ENCODE measurements around the gene ZNF436. TPM values are rescaled to one million over a fixed set of nuclear protein-coding genes. Genes with fewer than 3 reads are reported as not detected.

Gene ZNF436
- total and polyA plus RNA-seq, 2 of the 13 experiments (the other 11 are each of a cell fraction or from before 2014, with no cell fraction given) = 4.3 to 9.9 TPM

DNA sequence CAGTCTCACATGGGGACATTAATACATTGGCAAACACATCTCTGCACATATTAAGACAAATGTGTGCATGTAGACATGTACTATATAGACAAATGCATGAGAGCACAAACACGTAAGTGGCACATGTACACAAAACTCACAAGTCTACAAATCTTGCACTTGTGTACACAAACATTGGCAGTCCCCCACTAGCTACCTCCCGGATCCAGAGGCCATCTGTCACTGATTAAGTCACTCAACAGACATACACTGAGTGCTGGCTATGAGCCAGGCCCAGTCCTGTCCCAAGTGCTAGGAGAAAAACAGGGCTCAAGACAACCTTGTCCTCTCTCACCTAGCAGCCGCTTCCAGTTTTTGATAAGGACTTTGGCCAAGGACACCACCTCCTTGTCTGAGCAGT is 47.9 kb upstream of the ZNF436 start (continued):
- TF ChIP-seq, protein P1, sequence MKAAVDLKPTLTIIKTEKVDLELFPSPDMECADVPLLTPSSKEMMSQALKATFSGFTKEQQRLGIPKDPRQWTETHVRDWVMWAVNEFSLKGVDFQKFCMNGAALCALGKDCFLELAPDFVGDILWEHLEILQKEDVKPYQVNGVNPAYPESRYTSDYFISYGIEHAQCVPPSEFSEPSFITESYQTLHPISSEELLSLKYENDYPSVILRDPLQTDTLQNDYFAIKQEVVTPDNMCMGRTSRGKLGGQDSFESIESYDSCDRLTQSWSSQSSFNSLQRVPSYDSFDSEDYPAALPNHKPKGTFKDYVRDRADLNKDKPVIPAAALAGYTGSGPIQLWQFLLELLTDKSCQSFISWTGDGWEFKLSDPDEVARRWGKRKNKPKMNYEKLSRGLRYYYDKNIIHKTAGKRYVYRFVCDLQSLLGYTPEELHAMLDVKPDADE (CRISPR knock-in tag; IDR thresholded peaks at IDR 0.05) = no peak
- TF ChIP-seq CREB1 (IDR thresholded peaks at IDR 0.05) = no peak
- 0 out of 2 replicates have a peak, but pooled peaks have one; percentile 22 for TF ChIP-seq CREB1 (CRISPR knock-in tag; IDR thresholded peaks at IDR 0.05)
- TF ChIP-seq, protein P2, sequence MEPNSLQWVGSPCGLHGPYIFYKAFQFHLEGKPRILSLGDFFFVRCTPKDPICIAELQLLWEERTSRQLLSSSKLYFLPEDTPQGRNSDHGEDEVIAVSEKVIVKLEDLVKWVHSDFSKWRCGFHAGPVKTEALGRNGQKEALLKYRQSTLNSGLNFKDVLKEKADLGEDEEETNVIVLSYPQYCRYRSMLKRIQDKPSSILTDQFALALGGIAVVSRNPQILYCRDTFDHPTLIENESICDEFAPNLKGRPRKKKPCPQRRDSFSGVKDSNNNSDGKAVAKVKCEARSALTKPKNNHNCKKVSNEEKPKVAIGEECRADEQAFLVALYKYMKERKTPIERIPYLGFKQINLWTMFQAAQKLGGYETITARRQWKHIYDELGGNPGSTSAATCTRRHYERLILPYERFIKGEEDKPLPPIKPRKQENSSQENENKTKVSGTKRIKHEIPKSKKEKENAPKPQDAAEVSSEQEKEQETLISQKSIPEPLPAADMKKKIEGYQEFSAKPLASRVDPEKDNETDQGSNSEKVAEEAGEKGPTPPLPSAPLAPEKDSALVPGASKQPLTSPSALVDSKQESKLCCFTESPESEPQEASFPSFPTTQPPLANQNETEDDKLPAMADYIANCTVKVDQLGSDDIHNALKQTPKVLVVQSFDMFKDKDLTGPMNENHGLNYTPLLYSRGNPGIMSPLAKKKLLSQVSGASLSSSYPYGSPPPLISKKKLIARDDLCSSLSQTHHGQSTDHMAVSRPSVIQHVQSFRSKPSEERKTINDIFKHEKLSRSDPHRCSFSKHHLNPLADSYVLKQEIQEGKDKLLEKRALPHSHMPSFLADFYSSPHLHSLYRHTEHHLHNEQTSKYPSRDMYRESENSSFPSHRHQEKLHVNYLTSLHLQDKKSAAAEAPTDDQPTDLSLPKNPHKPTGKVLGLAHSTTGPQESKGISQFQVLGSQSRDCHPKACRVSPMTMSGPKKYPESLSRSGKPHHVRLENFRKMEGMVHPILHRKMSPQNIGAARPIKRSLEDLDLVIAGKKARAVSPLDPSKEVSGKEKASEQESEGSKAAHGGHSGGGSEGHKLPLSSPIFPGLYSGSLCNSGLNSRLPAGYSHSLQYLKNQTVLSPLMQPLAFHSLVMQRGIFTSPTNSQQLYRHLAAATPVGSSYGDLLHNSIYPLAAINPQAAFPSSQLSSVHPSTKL (CRISPR knock-in tag; IDR thresholded peaks at IDR 0.05) = 0 out of 2 replicates have a peak, but pooled peaks have one; percentile 7
- TF ChIP-seq TEAD3 (CRISPR knock-in tag; optimal IDR thresholded peaks at IDR 0.05; ENCODE audit: borderline replicate concordance) = peak; percentile 6
- TF ChIP-seq, protein P3, sequence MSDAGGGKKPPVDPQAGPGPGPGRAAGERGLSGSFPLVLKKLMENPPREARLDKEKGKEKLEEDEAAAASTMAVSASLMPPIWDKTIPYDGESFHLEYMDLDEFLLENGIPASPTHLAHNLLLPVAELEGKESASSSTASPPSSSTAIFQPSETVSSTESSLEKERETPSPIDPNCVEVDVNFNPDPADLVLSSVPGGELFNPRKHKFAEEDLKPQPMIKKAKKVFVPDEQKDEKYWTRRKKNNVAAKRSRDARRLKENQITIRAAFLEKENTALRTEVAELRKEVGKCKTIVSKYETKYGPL (CRISPR knock-in tag; IDR thresholded peaks at IDR 0.05) = no peak
- no peak for TF ChIP-seq AHR (CRISPR knock-in tag; IDR thresholded peaks at IDR 0.05)
- no peak for TF ChIP-seq TCF7L2 (IDR thresholded peaks at IDR 0.05; ENCODE audit: low read depth, low read length)
- TF ChIP-seq ZFP90 (CRISPR knock-in tag; IDR thresholded peaks at IDR 0.05; ENCODE audit: borderline replicate concordance) = no peak
- TF ChIP-seq ZNF101 (CRISPR knock-in tag; IDR thresholded peaks at IDR 0.05; ENCODE audit: borderline replicate concordance, low read depth) = no peak
- 0 out of 2 replicates have a peak, but pooled peaks have one; percentile 20 for TF ChIP-seq ZSCAN31 (CRISPR knock-in tag; IDR thresholded peaks at IDR 0.05; ENCODE audit: low read depth)
- TF ChIP-seq, protein P4, sequence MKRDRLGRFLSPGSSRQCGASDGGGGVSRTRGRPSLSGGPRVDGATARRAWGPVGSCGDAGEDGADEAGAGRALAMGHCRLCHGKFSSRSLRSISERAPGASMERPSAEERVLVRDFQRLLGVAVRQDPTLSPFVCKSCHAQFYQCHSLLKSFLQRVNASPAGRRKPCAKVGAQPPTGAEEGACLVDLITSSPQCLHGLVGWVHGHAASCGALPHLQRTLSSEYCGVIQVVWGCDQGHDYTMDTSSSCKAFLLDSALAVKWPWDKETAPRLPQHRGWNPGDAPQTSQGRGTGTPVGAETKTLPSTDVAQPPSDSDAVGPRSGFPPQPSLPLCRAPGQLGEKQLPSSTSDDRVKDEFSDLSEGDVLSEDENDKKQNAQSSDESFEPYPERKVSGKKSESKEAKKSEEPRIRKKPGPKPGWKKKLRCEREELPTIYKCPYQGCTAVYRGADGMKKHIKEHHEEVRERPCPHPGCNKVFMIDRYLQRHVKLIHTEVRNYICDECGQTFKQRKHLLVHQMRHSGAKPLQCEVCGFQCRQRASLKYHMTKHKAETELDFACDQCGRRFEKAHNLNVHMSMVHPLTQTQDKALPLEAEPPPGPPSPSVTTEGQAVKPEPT (CRISPR knock-in tag; IDR thresholded peaks at IDR 0.05; ENCODE audit: low read depth) = no peak
- TF ChIP-seq, protein P5, sequence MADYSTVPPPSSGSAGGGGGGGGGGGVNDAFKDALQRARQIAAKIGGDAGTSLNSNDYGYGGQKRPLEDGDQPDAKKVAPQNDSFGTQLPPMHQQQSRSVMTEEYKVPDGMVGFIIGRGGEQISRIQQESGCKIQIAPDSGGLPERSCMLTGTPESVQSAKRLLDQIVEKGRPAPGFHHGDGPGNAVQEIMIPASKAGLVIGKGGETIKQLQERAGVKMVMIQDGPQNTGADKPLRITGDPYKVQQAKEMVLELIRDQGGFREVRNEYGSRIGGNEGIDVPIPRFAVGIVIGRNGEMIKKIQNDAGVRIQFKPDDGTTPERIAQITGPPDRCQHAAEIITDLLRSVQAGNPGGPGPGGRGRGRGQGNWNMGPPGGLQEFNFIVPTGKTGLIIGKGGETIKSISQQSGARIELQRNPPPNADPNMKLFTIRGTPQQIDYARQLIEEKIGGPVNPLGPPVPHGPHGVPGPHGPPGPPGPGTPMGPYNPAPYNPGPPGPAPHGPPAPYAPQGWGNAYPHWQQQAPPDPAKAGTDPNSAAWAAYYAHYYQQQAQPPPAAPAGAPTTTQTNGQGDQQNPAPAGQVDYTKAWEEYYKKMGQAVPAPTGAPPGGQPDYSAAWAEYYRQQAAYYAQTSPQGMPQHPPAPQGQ (CRISPR knock-in tag; IDR thresholded peaks at IDR 0.05; ENCODE audit: borderline replicate concordance) = 0 out of 2 replicates have a peak, but pooled peaks have one; percentile 49
- TF ChIP-seq ZBTB3 (CRISPR knock-in tag; IDR thresholded peaks at IDR 0.05; ENCODE audit: borderline replicate concordance, low read depth) = no peak
- no peak for TF ChIP-seq ZFP36L2 (CRISPR knock-in tag; IDR thresholded peaks at IDR 0.05)
- TF ChIP-seq ZMYM4 (CRISPR knock-in tag; IDR thresholded peaks at IDR 0.05) = no peak
- TF ChIP-seq ZNF274 (CRISPR knock-in tag; IDR thresholded peaks at IDR 0.05) = no peak
- no peak for TF ChIP-seq ZNF235 (CRISPR knock-in tag; IDR thresholded peaks at IDR 0.05; ENCODE audit: borderline replicate concordance)
- peak; percentile 45 for TF ChIP-seq FOXA3 (CRISPR knock-in tag; IDR thresholded peaks at IDR 0.05)
- peak; percentile 24; the same call in 1 of the 2 replicates for TF ChIP-seq SALL1 (CRISPR knock-in tag; IDR thresholded peaks at IDR 0.05)

Measured in HepG2 (cell line).